ENCODE data around the gene PLCL1.

GRCh38 chr2:197759625-197760292, 44.6 kb upstream of the PLCL1 start:
- TF ChIP-seq, protein P1, sequence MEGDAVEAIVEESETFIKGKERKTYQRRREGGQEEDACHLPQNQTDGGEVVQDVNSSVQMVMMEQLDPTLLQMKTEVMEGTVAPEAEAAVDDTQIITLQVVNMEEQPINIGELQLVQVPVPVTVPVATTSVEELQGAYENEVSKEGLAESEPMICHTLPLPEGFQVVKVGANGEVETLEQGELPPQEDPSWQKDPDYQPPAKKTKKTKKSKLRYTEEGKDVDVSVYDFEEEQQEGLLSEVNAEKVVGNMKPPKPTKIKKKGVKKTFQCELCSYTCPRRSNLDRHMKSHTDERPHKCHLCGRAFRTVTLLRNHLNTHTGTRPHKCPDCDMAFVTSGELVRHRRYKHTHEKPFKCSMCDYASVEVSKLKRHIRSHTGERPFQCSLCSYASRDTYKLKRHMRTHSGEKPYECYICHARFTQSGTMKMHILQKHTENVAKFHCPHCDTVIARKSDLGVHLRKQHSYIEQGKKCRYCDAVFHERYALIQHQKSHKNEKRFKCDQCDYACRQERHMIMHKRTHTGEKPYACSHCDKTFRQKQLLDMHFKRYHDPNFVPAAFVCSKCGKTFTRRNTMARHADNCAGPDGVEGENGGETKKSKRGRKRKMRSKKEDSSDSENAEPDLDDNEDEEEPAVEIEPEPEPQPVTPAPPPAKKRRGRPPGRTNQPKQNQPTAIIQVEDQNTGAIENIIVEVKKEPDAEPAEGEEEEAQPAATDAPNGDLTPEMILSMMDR (conservative IDR thresholded peaks at IDR 0.05) = no peak
- no peak for TF ChIP-seq ZFX (IDR thresholded peaks at IDR 0.05)
